ENCODE measurements around the gene PTK6. TPM values are rescaled to one million over a fixed set of nuclear protein-coding genes. Genes with fewer than 3 reads are reported as not detected.

The PTK6 gene
- total and polyA plus RNA-seq, 12 donors: 0.03 to 0.28 (median 0.06) TPM; not detected in 9

- H3K9me3 ChIP-seq: peaks cover 0 to 25% (median 0%) of the 10 kb centered on the region in 11 donors
- no peak for DNase-seq
- no peak for TF ChIP-seq CTCF (IDR thresholded peaks at IDR 0.05)
- H3K27ac ChIP-seq: no peak overlapping the region
- no peak overlapping the region for H3K4me3 ChIP-seq
- H3K27me3 ChIP-seq: peaks cover 0 to 26% (median 0%) of the 10 kb centered on the region in 7 donors
- ATAC-seq: no peak
- H3K36me3 ChIP-seq: no peaks in the 10 kb centered on the region
- peaks cover 0 to 8% (median 0%) of the 10 kb centered on the region in 9 donors for H3K4me1 ChIP-seq
- WGBS, 2 donors: 90 to 92% methylated on average over 33 of the region's 33 CpGs
- intact Hi-C loops (cut with DNase I): no loop called here
Observed at GRCh38 chr20:63508072-63508768, 29.0 kb downstream of the PTK6 start.

GRCh38 chr20:63507083-63507743 lies 30.0 kb downstream of the PTK6 start:
- TF ChIP-seq CTCF (IDR thresholded peaks at IDR 0.05): no peak
- peaks cover 0 to 34% (median 7%) of the 10 kb centered on the region in 7 donors for H3K27me3 ChIP-seq
- no peak for ATAC-seq
- H3K4me1 ChIP-seq: peaks cover 0 to 15% (median 4%) of the 10 kb centered on the region in 9 donors
- no peak overlapping the region for H3K27ac ChIP-seq
- H3K9me3 ChIP-seq: peaks cover 0 to 25% (median 0%) of the 10 kb centered on the region in 11 donors
- 93 to 95% methylated on average over 30 of the region's 30 CpGs for WGBS, 2 donors
- H3K4me3 ChIP-seq: no peak overlapping the region
- no peak for DNase-seq
- intact Hi-C loops (cut with DNase I): no loop called here
- H3K36me3 ChIP-seq: no peaks in the 10 kb centered on the region

GRCh38 chr20:63505723-63506122 lies 31.5 kb downstream of the PTK6 start:
- no peak for ATAC-seq
- Histone ChIP-seq H3K27ac (no peak overlapping the region), H3K27me3 (peaks cover 0 to 27% (median 14%) of the 10 kb centered on the region in 7 donors)

More at GRCh38 chr20:63505723-63506122, 31.5 kb downstream of the PTK6 start:
- TF ChIP-seq CTCF (IDR thresholded peaks at IDR 0.05): no peak
- WGBS, 2 donors: 87 to 88% methylated on average over 12 of the region's 12 CpGs
- Histone ChIP-seq H3K4me1 (peaks cover 0 to 30% (median 16%) of the 10 kb centered on the region in 9 donors), H3K9me3 (peaks cover 0 to 25% (median 0%) of the 10 kb centered on the region in 11 donors), H3K4me3 (no peak overlapping the region), H3K36me3 (no peaks in the 10 kb centered on the region)
- no peak for DNase-seq
- intact Hi-C loops (cut with DNase I): no loop called here
